GM10847 (cell line): ENCODE measurements around the gene IQGAP2.

Source experiments
- POLR2A ChIP-seq: IDR thresholded peaks from 2 replicates; pipeline ENCODE4 v1.6.1; 2011; ENCODE audit not compliant: insufficient read length; ENCODE audit errors: extremely low read depth

IQGAP2 gene

DNA sequence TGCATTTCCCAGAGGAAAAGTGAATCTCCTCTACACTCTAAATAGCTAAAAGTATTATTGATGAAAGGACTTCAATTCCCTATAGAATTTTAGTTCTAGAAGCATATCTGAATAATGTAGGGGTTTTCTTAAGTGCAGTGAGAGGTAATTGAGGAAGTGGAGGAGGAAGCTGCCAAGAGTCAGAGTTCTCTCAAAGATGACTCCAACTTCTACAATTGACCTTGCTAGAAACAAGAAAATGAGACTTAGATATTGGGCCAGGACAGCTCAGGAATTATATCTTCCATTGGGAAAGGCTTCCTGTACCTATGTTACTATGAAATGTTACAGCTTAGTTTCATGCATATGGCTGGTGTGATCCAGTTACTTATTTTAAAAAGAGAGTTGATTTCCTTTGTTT lies 302.5 kb downstream of the IQGAP2 start:
- no peak for TF ChIP-seq POLR2A

DNA sequence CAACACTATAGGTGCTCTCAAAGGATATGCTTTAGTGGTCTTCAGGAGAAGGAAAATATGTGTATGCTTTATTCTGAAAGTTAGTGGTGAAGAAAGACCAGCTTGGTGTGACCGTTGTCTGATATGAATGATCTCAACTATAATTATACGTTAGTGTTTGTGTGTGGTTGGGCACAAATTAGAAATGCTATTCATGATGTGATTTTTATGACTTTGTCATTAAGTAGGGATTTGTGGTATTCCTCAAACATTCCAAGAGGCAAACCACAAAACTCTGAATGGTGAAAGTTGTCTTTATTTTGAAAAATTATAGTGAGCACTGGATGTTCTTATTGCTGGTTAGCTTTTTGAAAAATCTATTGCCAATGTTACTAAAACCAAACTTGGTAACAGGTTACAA lies 306.7 kb downstream of the IQGAP2 start:
- TF ChIP-seq POLR2A = no peak

DNA sequence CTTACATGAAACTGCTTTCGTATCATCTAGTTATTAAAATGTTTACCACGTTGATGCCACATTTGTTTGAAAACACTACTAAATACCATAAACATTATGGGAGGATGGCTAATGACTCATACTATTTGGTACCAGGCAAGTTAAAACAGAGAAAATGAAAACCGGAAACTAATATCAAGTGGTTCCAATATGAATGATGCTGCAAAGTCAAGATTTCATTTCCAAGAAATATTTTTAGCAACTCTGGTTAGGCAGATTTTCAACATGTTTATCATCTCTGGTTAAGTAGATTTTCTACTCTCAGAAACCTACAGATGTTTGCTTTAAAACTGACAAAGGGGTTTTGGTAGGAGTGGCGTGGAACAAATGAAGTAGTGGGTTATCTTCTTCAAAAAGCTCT lies 307.9 kb downstream of the IQGAP2 start:
- no peak for TF ChIP-seq POLR2A

DNA sequence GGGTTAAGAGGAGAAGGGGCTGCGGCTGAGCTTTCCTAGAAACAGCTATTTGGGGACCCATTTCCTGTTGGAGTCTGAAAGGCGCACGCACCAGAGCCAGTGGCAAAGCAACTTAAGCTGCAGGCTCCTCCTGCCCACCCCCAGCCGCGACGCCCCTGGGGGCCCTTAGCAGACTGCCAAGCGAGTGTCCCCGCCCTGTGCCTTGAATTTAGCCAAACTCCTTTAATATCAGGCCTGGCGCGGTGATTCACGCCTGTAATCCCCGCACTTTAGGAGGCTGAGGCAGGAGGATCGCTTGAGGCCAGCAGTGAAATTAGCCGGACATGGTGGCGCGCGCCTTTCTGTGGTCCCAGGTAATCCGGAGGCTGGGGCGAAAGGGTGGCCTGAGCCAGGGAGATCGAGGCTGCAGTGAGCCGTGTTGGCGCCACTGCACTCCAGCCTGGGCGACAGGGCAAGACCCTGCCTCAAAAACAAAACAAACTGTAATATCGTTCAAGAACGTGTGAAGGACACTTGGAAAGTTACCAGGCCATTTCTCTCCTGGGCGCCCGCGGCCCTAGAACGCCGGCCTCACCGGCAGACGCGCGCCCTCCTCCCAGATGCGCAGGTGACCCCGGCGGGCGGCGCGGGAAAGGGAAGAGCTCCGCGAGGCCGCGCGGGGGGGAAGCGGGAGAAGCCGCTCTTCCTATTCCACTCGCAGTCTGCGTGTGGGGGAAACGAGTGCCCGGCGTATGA lies 311.8 kb downstream of the IQGAP2 start:
- TF ChIP-seq POLR2A = no peak

DNA sequence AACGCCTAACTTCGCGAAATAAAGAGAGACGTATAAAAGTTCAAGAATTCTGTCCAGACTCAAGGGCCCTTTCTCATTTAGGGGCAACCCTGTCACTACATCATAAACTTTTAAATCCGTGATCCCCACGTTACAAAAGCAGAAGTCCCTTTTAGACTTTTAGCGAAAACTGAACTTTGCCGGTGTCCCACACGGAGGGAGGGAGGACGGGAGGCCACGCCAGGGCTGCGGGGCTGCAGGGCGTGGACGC lies 312.3 kb downstream of the IQGAP2 start:
- no peak for TF ChIP-seq POLR2A

DNA sequence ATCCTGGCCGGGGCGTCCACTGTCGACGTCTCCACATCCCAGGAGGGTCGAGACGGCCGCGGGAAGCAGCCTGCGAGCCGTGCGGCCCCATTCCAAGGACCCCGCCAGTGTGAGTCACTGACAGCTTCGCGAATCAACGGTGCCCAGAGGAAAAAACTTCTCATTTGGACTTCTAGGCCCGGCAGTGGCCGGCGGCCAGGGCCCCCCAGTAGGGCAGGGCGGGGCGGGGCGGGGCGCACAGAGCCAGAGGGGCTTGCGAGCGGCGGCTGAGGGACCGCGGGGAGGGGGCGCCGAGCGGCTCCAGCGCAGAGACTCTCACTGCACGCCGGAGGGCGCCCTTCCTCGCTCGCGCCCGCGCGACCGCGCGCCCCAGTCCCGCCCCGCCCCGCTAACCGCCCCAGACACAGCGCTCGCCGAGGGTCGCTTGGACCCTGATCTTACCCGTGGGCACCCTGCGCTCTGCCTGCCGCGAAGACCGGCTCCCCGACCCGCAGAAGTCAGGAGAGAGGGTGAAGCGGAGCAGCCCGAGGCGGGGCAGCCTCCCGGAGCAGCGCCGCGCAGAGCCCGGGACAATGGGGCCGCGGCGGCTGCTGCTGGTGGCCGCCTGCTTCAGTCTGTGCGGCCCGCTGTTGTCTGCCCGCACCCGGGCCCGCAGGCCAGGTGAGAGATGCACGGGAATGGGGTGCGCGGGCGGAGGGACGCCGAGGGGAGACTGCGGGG lies 312.8 kb downstream of the IQGAP2 start, which contains the start of gene F2R:
Gene F2R, plus strand, starts transcription at position 391 of the 720 bp plus-strand sequence. Its CDS starts 182 bp downstream, at position 573.
- TF ChIP-seq POLR2A = no peak

DNA sequence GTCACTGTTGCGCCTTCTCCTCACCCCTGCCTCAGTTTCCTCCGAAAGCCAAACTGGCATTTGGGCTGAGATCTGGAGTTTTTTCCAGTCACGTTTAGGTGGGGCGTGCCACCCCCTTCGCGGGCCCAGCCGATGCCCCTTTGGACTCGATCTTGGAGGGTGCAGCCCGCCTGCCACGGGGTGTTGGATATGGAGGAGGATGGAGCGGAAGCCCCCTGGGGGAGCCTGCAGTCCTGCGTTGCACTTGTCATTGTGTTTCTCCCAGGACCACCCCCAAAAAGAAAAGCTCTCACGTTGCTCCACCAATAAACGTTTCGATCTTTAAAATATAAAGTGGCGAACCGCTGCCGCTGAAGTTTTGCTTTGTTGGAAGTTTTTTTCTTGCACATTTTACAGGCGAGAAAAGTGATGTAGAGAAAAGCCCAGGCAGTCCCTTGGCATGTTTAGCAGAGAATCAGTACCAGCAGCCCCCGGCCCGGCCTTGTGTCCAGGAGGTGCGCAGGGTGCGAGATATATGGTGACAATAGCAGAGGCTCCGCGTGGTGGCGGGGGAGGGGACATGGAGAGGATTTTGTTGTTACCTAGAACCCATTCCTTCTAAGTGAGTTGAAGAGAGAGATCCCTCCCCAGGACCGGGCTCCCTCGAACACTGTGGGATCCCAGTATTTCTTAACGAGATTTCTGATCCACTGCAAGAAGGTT lies 313.5 kb downstream of the IQGAP2 start:
- TF ChIP-seq POLR2A = no peak

DNA sequence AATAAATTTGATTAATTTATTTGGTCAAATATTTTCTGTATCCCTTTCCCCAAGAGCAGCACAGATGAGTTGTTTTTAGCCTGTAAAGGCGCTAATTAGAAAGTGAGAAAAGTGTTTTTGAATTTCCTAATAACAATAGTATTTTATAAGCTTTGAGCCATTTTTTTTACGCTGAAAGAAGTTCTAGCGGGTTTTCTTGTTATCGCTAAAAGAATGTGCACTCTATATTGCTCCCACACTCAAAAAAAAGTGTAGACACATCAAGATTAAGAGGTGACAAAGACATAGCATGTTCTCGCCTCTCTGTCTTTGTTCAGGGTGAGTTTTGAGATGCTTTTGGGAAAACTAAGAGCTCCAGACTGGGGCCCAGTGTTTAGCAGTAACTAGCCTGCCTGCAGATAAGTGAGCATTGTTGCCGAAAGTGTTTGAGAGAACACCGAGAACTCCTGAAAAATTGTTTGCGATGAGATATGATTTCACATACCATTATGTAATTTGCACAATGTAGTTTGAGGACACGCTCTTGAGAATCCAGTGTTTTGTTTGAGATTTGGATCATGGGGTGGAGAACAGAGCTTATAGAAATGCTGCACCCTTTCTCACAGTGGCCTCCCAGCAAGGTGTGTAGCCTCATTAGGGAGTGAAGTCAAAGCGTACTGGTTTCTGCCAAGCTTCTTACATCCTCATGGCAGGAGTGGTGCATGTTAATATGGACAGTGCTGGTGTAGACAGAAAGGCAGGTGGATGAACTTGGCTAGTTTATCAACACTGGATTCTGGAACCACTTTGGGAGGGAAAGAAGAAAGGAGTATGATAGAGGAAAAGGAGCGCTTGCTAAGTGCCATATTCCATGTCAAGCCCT lies 314.4 kb downstream of the IQGAP2 start:
- TF ChIP-seq POLR2A = no peak

DNA sequence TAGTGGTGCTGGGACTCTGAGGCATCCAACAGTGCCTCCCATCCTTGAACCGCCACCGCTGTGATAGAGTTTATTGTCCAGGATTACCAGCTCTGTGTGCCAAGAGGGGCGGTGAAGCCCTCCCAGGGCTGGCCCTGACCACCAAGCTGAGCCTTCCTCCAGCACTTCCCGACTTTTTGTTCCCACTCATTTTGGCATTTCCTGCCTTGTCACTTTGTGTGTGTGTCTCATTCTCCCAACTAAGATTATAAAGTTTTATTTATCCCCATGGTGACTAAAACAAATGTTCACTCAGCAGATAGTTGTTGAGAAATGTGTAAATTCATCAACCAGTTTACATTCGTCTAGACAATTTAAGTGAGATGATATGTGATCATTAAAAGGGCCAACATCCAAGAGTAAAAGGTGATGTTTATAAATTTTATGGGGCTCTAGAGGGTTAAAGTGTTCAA lies 315.3 kb downstream of the IQGAP2 start:
- no peak for TF ChIP-seq POLR2A

DNA sequence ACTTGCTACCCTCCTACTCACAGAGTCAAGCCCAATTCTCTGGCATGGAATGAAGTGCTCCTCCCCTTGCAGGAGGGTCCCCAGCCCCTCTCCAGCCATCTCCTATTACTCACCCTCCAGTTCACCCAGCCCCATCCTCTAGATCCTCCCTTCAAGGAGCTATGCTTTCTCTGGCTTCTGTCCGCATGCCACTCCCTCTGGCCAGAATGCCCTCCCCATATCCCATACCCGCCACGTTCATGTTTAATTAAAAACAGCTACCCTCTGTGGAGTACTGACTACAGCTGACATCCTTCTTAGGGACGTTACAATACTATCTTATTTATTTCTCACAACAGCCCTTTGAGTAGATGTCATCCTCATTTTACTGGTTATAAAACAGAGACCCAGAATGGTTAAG lies 315.8 kb downstream of the IQGAP2 start:
- no peak for TF ChIP-seq POLR2A

DNA sequence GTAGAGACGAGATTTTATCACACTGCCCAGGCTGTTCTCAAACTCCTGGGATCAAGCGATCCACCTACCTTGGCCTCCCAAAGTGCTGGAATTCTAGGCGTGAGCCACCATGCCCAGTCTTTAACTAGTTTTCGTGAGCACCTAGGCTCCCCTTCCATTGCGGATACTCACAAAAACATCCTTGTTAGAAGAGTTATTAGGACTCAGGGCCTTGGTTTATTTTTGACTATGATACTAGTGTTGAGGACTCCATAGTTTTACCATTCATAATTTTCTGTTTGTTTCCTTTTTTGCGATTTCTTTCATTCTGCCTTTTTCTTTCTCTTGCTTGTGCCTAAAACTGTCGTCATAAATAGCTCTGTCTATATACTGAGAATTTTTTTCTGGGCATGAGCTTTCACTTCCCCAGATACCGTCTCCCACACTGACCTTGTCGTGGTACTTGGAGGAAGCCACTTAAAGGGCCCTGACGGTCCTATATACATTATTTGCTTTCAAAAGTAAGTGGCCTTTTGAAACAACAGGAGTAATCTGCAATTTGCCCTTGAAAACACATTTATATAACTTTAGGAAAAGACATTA lies 318.0 kb downstream of the IQGAP2 start:
- no peak for TF ChIP-seq POLR2A

DNA sequence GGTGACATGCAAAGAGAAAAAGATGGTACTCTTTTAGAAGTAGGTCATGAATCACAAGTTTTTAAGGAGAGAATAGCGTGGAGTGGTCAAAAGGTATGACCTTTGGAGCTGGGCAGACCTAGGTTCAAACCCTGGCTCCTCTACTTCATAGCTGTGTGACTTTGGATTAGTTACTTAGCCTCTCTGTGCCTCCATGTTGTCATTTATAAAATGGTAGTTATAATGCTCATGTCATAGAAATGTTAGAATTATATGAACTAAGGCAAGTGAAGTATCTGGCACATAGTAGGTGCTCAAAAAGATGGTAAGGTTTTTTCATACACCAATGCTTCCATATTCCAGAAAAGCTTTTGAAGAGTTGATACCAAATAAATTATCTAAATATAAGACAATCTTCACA lies 320.2 kb downstream of the IQGAP2 start:
- TF ChIP-seq POLR2A = no peak

DNA sequence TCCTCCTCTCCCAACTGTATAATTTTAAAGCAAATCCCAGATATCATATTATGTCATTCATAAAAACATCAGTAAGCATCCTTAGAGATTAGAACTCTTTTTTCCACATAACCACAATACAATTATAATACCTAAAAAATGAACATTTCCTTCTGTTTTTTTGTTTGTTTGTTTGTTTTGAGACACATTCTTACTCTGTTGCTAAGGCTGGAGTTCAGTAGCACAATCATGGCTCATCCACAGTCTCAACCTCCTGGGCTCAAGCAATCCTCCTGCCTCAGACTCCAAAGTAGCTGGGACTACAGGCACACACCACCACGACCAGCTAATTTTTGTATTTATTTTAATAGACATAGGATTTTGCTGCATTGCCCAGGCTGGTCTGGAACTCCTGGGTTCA lies 320.8 kb downstream of the IQGAP2 start:
- no peak for TF ChIP-seq POLR2A

DNA sequence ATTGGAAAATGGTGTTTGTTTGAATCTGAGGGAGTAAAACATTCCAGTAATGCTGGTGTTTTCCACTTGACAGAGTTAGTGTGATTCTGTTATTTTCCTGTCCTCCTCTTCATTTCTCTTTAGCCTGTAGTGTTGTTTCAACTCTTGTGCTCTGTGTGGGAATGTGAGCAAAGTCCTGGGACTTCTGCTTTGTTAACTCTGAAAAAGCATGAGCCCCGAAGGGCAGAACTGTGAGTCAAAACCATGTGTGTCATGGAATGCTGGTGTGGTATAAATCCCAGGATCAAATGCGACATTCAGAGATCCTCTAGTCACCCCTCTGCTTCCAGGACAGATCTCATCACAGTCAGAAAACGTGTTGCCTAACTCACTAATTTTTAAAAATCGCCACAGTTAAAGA lies 321.8 kb downstream of the IQGAP2 start:
- TF ChIP-seq POLR2A = no peak

DNA sequence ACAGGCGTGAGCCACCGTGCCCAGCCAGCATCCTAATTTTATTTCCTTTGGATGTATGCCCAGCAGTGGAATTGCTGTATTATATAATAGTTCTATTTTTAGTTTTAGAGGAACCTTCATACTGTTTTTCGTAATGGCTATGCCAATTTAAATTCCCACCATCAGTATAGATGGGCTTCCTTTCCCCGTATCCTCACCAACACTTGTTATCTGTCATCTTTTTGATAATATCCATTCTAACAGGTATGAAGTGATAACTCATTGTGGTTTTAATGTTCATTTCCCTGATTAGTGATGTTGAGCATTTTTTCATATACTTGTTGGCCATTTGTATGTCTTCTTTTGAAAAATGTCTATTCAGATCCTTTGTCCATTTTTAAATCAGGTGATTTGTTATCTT lies 325.9 kb downstream of the IQGAP2 start:
- TF ChIP-seq POLR2A = no peak
